GM21360 (cell line): ENCODE measurements around the gene MTF1.

Source experiments
- ATAC-seq: cut with Tn5 transposase; IDR thresholded peaks from one replicate; pipeline ENCODE4 v1.9.1; 2021; ENCODE audit warnings: mild to moderate bottlenecking, moderate library complexity; ENCODE audit not compliant: unreplicated experiment

Gene MTF1

GRCh38 chr1:37831809-37832208, 27.6 kb downstream of the MTF1 start:
- ATAC-seq, result no peak

GRCh38 chr1:37831109-37831508, 28.3 kb downstream of the MTF1 start:
- no peak for ATAC-seq

GRCh38 chr1:37828410-37829074, 30.9 kb downstream of the MTF1 start:
- ATAC-seq, result no peak

- no peak for ATAC-seq
Measured at GRCh38 chr1:37825506-37825905, 33.9 kb downstream of the MTF1 start.

GRCh38 chr1:37824001-37824400, 35.4 kb downstream of the MTF1 start:
- no peak for ATAC-seq

GRCh38 chr1:37822906-37823815, 36.2 kb downstream of the MTF1 start:
- no peak for ATAC-seq

- ATAC-seq, result no peak
Measured at GRCh38 chr1:37821481-37821880, 37.9 kb downstream of the MTF1 start.

- no peak for ATAC-seq
Measured at GRCh38 chr1:37817481-37817880, 41.9 kb downstream of the MTF1 start.

- ATAC-seq, result no peak
Measured at GRCh38 chr1:37814252-37814651, 45.1 kb downstream of the MTF1 start.

- ATAC-seq, result no peak
Measured at GRCh38 chr1:37813529-37814145, 45.8 kb downstream of the MTF1 start.

- ATAC-seq, result no peak
Measured at GRCh38 chr1:37811027-37811655, 48.3 kb downstream of the MTF1 start.

- no peak for ATAC-seq
Measured at GRCh38 chr1:37809942-37810341, 49.5 kb downstream of the MTF1 start.

GRCh38 chr1:37808369-37809319, 50.7 kb downstream of the MTF1 start:
- ATAC-seq, result peak; percentile 38

- peak; percentile 74 for ATAC-seq
Measured at GRCh38 chr1:37807555-37808368, 51.6 kb downstream of the MTF1 start, which contains the start of the genes C1orf122 and YRDC. Gene C1orf122, plus strand, starts transcription at chr1:37807790. Its CDS starts 615 bp downstream, at chr1:37808405. Gene YRDC, minus strand, starts transcription at chr1:37808208. Its CDS starts 28 bp downstream, at chr1:37808180.

GRCh38 chr1:37807220-37807554, 52.2 kb downstream of the MTF1 start:
- no peak for ATAC-seq

- ATAC-seq, result no peak
Measured at GRCh38 chr1:37802439-37802838, 57.0 kb downstream of the MTF1 start.

GRCh38 chr1:37797750-37798345, 61.5 kb downstream of the MTF1 start:
- ATAC-seq, result no peak

GRCh38 chr1:37795340-37796125, 63.9 kb downstream of the MTF1 start:
- no peak for ATAC-seq
